C4-2B (cell line): ENCODE data around the gene SSH3.

Source experiments
- CTCF ChIP-seq: fragments of 450-650 bp; conservative IDR thresholded peaks from 2 replicates; pipeline ENCODE4 v1.5.1; 2017; ENCODE audit warnings: mild to moderate bottlenecking
- ZFX ChIP-seq: fragments of 450-650 bp; IDR thresholded peaks from 2 replicates; pipeline ENCODE4 v1.6.1; 2017

GRCh38 chr11:67311556-67312082 lies 8.3 kb downstream of the SSH3 start:
- TF ChIP-seq CTCF, result no peak
- no peak for TF ChIP-seq ZFX
